ENCODE data around the gene COMT.

- TF ChIP-seq CTCF (IDR thresholded peaks at IDR 0.05) (no peak), POLR2A (IDR thresholded peaks at IDR 0.05) (no peak)
Observed at GRCh38 chr22:19916006-19916405, 25.6 kb upstream of the COMT start.
